Measurements from ENCODE around the gene PGAP3.

PGAP3 gene

DNA sequence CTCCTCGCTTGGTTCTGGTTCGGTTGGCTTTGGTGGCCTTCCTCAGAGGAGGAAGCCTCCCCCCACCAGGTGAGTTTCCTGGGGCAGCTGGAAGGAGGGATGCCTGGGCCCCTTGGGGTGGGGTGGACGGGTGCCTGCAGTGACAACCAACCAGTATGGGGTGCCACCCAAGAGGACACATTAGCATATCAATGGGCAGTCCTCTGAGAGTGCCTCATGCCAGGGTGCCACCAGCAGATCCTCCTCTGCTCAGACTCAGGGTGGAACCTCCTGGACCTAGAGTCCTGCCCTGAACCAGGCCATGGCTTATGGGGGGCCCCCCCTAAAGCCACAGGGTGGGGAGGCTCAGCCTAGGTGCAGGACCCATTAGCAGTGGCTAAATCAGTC is 58.4 kb downstream of the PGAP3 start:
- DNase-seq (ENCODE audit: low read depth in 2 of 2): no peak
- TF ChIP-seq, protein P1, sequence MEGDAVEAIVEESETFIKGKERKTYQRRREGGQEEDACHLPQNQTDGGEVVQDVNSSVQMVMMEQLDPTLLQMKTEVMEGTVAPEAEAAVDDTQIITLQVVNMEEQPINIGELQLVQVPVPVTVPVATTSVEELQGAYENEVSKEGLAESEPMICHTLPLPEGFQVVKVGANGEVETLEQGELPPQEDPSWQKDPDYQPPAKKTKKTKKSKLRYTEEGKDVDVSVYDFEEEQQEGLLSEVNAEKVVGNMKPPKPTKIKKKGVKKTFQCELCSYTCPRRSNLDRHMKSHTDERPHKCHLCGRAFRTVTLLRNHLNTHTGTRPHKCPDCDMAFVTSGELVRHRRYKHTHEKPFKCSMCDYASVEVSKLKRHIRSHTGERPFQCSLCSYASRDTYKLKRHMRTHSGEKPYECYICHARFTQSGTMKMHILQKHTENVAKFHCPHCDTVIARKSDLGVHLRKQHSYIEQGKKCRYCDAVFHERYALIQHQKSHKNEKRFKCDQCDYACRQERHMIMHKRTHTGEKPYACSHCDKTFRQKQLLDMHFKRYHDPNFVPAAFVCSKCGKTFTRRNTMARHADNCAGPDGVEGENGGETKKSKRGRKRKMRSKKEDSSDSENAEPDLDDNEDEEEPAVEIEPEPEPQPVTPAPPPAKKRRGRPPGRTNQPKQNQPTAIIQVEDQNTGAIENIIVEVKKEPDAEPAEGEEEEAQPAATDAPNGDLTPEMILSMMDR (IDR thresholded peaks at IDR 0.05; ENCODE audit: low read depth, low read length): no peak
- H3K4me3 ChIP-seq (replicated peaks in 1 of 2; ENCODE audit: low read depth in 2 of 2, low read length in 2 of 2): no peak overlapping the region

DNA sequence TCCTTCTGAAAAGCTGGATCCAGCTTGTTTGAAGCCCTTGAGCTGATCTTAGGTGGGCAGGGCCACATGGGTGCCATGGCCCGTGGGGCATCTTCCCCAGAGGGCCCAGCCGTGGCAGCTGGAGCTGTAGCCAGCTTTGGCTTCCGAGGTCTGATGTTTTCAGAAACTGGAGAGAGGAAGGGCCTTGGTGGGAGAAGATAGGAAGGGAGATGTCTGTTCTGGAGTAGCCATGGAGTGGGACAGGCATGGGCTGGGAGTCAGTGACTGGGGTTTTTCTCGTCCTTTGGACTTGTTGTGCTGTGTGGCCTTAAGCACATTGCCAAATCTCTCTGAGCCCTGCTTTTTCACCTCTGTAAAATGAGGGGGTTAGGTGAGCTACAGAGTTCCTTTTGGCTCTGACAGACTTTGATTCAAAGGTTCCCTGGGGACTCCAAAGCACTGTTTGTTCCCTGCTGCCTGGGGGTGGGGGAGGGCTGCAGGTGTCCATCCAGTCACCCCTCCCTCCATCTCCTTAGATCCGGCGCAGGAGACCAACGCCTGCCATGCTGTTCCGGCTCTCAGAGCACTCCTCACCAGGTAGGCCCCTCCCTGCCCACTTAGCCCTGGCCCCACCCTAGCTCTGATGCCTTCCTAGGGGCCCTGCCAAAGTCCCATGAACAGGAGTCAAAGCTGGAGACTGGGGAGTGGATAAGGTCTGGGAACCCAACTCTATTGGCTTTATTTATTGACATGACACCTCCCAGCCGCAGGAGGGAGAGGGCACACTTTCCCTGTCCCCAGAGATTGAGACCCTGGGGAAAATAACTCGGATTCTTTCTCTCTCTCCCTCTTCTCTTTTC is 59.0 kb downstream of the PGAP3 start:
- H3K4me3 ChIP-seq (replicated peaks in 1 of 2; ENCODE audit: low read depth in 2 of 2, low read length in 2 of 2): no peak overlapping the region
- DNase-seq (ENCODE audit: low read depth in 2 of 2): no peak
- TF ChIP-seq, protein P1 (IDR thresholded peaks at IDR 0.05; ENCODE audit: low read depth, low read length): no peak

DNA sequence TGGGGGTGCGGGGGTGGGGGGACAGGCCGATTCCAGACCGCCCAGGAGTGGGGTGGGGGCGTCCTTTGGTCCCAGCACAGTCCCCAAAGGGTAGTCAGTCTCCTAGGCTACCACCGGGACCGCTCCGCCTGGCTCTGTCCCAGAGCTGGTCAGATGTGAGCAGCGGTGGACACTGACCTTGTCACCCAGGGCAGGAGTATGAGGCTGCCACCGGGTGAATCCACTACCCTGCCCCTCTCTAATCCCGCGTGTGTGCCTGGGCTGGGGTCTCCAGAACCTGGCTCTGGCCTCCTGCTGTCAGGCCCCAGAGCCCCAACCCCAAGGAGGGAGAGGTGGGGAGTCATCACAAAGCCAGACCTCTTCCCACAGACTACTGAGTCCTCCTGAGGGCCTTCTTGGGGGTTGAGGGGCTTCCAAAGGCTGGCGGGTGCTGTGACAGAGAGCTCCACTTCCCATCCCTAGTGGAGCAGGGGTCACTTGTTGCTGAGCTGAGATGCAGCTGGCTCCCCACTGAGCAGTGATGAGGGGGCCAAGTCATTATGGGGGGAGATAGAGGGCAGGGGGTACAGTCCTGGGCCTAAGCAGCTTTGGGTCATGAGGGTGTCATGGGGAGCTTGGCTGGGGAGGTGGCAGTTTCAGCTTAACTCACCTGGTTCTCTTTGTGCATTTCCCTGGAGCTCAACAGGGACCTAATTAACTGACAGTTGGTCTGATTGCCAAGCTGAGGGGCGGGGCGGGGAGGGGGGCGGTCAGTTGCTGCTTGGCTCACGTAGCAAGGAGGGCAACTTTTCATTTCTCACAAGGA is 59.9 kb downstream of the PGAP3 start:
- DNase-seq (ENCODE audit: low read depth in 2 of 2): no peak
- no peak overlapping the region for H3K4me3 ChIP-seq (replicated peaks in 1 of 2; ENCODE audit: low read depth in 2 of 2, low read length in 2 of 2)
- TF ChIP-seq, protein P1 (IDR thresholded peaks at IDR 0.05; ENCODE audit: low read depth, low read length): no peak

DNA sequence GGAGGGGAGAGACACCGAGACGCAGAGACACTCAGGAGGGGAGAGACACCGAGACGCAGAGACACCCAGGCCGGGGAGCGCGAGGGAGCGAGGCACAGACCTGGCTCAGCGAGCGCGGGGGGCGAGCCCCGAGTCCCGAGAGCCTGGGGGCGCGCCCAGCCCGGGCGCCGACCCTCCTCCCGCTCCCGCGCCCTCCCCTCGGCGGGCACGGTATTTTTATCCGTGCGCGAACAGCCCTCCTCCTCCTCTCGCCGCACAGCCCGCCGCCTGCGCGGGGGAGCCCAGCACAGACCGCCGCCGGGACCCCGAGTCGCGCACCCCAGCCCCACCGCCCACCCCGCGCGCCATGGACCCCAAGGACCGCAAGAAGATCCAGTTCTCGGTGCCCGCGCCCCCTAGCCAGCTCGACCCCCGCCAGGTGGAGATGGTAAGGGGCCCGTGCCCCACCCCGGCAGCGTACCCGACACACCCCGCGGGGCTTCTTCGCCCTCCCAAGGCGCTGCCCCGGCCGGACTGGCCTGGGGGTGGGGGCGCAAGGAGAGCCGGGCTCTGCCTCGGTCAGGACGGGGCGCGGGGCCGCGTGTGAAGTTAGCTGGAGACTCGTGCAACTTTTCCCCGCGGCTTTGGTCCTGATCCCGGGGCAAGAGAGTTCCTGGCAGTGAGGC is 60.7 kb downstream of the PGAP3 start:
- DNase-seq (ENCODE audit: low read depth in 2 of 2): no peak
- peak overlapping the region; percentile 10 to 44 for H3K4me3 ChIP-seq (replicated peaks in 1 of 2; ENCODE audit: low read depth in 2 of 2, low read length in 2 of 2)
- TF ChIP-seq, protein P1 (IDR thresholded peaks at IDR 0.05; ENCODE audit: low read depth, low read length): no peak

DNA sequence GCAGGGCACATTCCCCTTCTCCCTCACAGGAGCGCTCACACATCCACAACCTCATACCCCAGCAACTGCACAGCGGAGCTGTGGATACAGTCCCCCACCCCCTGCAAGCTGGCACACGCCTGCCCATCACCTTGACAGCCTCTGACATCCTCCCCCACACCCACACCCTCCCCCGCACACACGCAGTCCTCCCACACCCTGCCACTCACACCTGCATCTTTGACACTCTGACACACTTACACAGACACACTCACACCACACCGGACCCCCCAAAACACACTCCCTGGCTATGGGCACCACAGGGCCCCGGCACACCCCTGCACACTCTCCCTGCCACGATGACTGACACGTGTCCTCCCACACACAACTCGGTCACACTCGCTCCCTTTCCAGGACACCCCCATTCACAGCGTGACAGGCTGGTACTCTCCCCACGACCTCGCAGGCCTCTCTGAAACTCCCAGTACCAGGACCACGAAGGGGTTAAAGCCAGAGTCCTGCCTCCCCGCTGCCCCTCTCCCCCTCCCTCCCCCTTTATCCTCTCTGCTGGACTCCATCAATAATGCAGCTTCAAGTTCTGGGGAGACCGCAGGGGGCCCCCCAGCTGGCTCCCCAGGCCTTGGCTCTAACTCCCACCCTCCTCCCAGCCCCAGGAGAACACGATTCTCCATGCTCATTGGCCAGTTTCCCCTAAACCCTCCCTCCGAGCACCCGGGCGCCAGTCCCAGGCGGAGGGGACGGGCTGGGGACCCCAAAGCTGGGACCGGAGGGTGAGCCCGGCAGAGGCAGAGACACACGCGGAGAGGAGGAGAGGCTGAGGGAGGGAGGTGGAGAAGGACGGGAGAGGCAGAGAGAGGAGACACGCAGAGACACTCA is 61.4 kb downstream of the PGAP3 start, which contains the start of gene PPP1R1B:
PPP1R1B (plus strand) TSS at position 782 of the 876 bp plus-strand sequence. CDS start 441 bp downstream, outside the sequence.
- peak within 1 kb of the TSS; percentile 10 to 44 for H3K4me3 ChIP-seq (replicated peaks in 1 of 2; ENCODE audit: low read depth in 2 of 2, low read length in 2 of 2)
- DNase-seq (ENCODE audit: low read depth in 2 of 2): no peak
- TF ChIP-seq, protein P1 (IDR thresholded peaks at IDR 0.05; ENCODE audit: low read depth, low read length): no peak
